Testis (tissue), 3 donors: Measurements from ENCODE around the gene ADAMTS12. TPM values are rescaled to one million over a fixed set of nuclear protein-coding genes. Genes with fewer than 3 reads are reported as not detected.

Experiments used
- polyA plus RNA-seq: library from polyadenylated mRNA; stranded (reverse); fragments of 350-450 nt; fragmentation: Illumina TruSeq; extraction: RNeasy Lipid Tissue Mini Kit (QIAGEN cat#74804); gene quantifications from one replicate; pipeline ENCODE4 v1.2.3, GENCODE V29; 2014; ENCODE audit warnings: low read depth, low replicate concordance; ENCODE audit not compliant: insufficient read depth
- small RNA-seq, 2 donors: library from RNA; depleted of rRNA; stranded (forward); fragments of <200 nt; gene quantifications; one replicate each; pipeline ENCODE3, GENCODE V24; 2016
- total RNA-seq, 2 donors: library from RNA; depleted of rRNA; stranded (reverse); fragments of >200 nt; gene quantifications; one replicate each; pipeline ENCODE4 v1.2.3, GENCODE V29; 2016

The ADAMTS12 gene
- total and polyA plus RNA-seq, 3 donors from 2014 or later: 4.9 to 9.3 (median 7.5) TPM

Small RNA genes lying within 50 kb of the gene (small RNA-seq; reads per million reads assigned to genes)
- 0 reads per million in 2 donors for gene RNU6-923P

Other genes with a start within 250 kb of the ADAMTS12 start
- not detected for gene RXFP3, start 44.4 kb upstream of the ADAMTS12 start, total RNA-seq
- gene RXFP3, start 44.4 kb upstream of the ADAMTS12 start, polyA plus RNA-seq: not detected
- gene SLC45A2, start 92.7 kb upstream of the ADAMTS12 start, total RNA-seq: 1 to 10 TPM in 1 of 2 donors, under 1 TPM in 1; 0.93 to 1.6 TPM
- 2.0 TPM for gene SLC45A2, start 92.7 kb upstream of the ADAMTS12 start, polyA plus RNA-seq
- gene AMACR, start 116.1 kb upstream of the ADAMTS12 start, total RNA-seq: 10 to 100 TPM in 1 of 2 donors, 1 to 10 TPM in 1; 6.9 to 12.6 TPM
- 12.1 TPM for gene AMACR, start 116.1 kb upstream of the ADAMTS12 start, polyA plus RNA-seq
- 10 to 100 TPM; 14.1 to 27.1 TPM for gene C1QTNF3, start 151.2 kb upstream of the ADAMTS12 start, total RNA-seq
- 31.3 TPM for gene C1QTNF3, start 151.2 kb upstream of the ADAMTS12 start, polyA plus RNA-seq